Measurements from ENCODE around the gene PCDHGA9. TPM values are rescaled to one million over a fixed set of nuclear protein-coding genes. Genes with fewer than 3 reads are reported as not detected.
A peak's percentile ranks its signal among the peaks of the same experiment; 100 is the strongest.
"Not testable (repeated sequence)": the region's sequence is repeated elsewhere in the genome, so short reads cannot be mapped to it uniquely, and the experiment has no call there.

Gene PCDHGA9
- total RNA-seq, 4 donors from 2014 or later, result 3.3 to 8.7 (median 4.9) TPM

GRCh38 chr5:141422742-141423291 is 20.2 kb downstream of the PCDHGA9 start:
- Histone ChIP-seq H3K9me3 (peaks cover 38 to 100% (median 100%) of the 10 kb centered on the region in 4 donors), H3K4me3 (no peak overlapping the region), H3K27ac (replicated peaks in 1 of 4) (no peak overlapping the region), H3K4me1 (peaks cover 0 to 12% (median 5%) of the 10 kb centered on the region in 4 donors), H3K27me3 (no peaks in the 10 kb centered on the region), H3K36me3 (peaks cover 4 to 23% (median 11%) of the 10 kb centered on the region in 4 donors)
- DNase-seq (ENCODE audit: extremely low spot score), result no peak
- intact Hi-C loops (cut with DNase I), result no loop called here
- no peak for TF ChIP-seq POLR2AphosphoS5 (IDR thresholded peaks at IDR 0.05)
- no peak for TF ChIP-seq CTCF (IDR thresholded peaks at IDR 0.05)
- TF ChIP-seq EP300 (IDR thresholded peaks at IDR 0.05), result no peak
- TF ChIP-seq POLR2A (IDR thresholded peaks at IDR 0.05; ENCODE audit: low read depth), result no peak
- 18% methylated on average over 12 of the region's 42 CpGs for WGBS

GRCh38 chr5:141427783-141428426 is 25.3 kb downstream of the PCDHGA9 start:
- intact Hi-C loops (cut with DNase I), result no loop called here

GRCh38 chr5:141430332-141431113 is 27.9 kb downstream of the PCDHGA9 start, which contains the start of gene PCDHGA12:
Gene PCDHGA12 (plus strand): TSS chr5:141430507. CDS start chr5:141430760, 253 bp downstream.
- Histone ChIP-seq H3K36me3 (peaks cover 0 to 15% (median 6%) of the 10 kb centered on the region in 4 donors), H3K9me3 (peaks cover 32 to 100% (median 97%) of the 10 kb centered on the region in 4 donors), H3K27ac (replicated peaks in 1 of 4) (peak within 1 kb of the TSS in 2 of 4 donors; percentile 20 to 31), H3K4me1 (no peaks in the 10 kb centered on the region), H3K4me3 (peak within 1 kb of the TSS; percentile 38 to 47 (median 41)), H3K27me3 (no peaks in the 10 kb centered on the region)
- no peak for TF ChIP-seq EP300 (IDR thresholded peaks at IDR 0.05)
- peak in 2 of 3 experiments; percentile 41 to 42 for TF ChIP-seq CTCF (IDR thresholded peaks at IDR 0.05)
- DNase-seq (ENCODE audit: extremely low spot score), result no peak
- intact Hi-C loops (cut with DNase I), result no loop called here
- WGBS, result 21% methylated on average over 29 of the region's 33 CpGs

More at GRCh38 chr5:141427783-141428426, 25.3 kb downstream of the PCDHGA9 start:
- Histone ChIP-seq H3K27me3 (no peaks in the 10 kb centered on the region), H3K4me1 (no peaks in the 10 kb centered on the region), H3K9me3 (peaks cover 38 to 100% (median 98%) of the 10 kb centered on the region in 4 donors), H3K27ac (replicated peaks in 1 of 4) (no peak overlapping the region), H3K36me3 (peaks cover 0 to 15% (median 6%) of the 10 kb centered on the region in 4 donors), H3K4me3 (no peak overlapping the region)
- TF ChIP-seq EP300 (IDR thresholded peaks at IDR 0.05) (no peak), POLR2A (IDR thresholded peaks at IDR 0.05; ENCODE audit: low read depth) (no peak), CTCF (IDR thresholded peaks at IDR 0.05) (no peak), POLR2AphosphoS5 (IDR thresholded peaks at IDR 0.05) (no peak)
- WGBS, result 41% methylated on average over 48 of the region's 53 CpGs
- no peak for DNase-seq (ENCODE audit: extremely low spot score)

GRCh38 chr5:141431286-141431685 is 28.7 kb downstream of the PCDHGA9 start:
- intact Hi-C loops (cut with DNase I), result no loop called here
- Histone ChIP-seq H3K4me1 (no peaks in the 10 kb centered on the region), H3K27me3 (no peaks in the 10 kb centered on the region), H3K27ac (replicated peaks in 1 of 4) (no peak overlapping the region), H3K4me3 (peak overlapping the region; percentile 38 to 47 (median 41)), H3K36me3 (peaks cover 0 to 15% (median 3%) of the 10 kb centered on the region in 4 donors), H3K9me3 (peaks cover 24 to 100% (median 97%) of the 10 kb centered on the region in 4 donors)
- 23% methylated on average over 36 of the region's 37 CpGs for WGBS
- no peak for DNase-seq (ENCODE audit: extremely low spot score)
- no peak for TF ChIP-seq POLR2AphosphoS5 (IDR thresholded peaks at IDR 0.05)
- TF ChIP-seq EP300 (IDR thresholded peaks at IDR 0.05), result no peak
- no peak for TF ChIP-seq CTCF (IDR thresholded peaks at IDR 0.05)
- TF ChIP-seq POLR2A (IDR thresholded peaks at IDR 0.05; ENCODE audit: low read depth), result no peak

GRCh38 chr5:141432308-141432707 is 29.7 kb downstream of the PCDHGA9 start:
- DNase-seq (ENCODE audit: extremely low spot score); H3K4me3 ChIP-seq; H3K27me3 ChIP-seq; H3K4me1 ChIP-seq; H3K36me3 ChIP-seq; intact Hi-C loops (cut with DNase I); H3K27ac ChIP-seq (replicated peaks in 1 of 4): not testable (repeated sequence)
- peaks cover 24 to 100% (median 97%) of the 10 kb centered on the region in 4 donors for H3K9me3 ChIP-seq
- WGBS, result no CpG with 5 or more reads among the region's 38 CpGs

GRCh38 chr5:141432726-141433125 is 30.1 kb downstream of the PCDHGA9 start:
- intact Hi-C loops (cut with DNase I); H3K27me3 ChIP-seq; H3K27ac ChIP-seq (replicated peaks in 1 of 4); H3K36me3 ChIP-seq; H3K4me1 ChIP-seq; H3K4me3 ChIP-seq; DNase-seq (ENCODE audit: extremely low spot score): not testable (repeated sequence)
- 25% methylated on average over 8 of the region's 29 CpGs for WGBS
- peaks cover 20 to 100% (median 96%) of the 10 kb centered on the region in 4 donors for H3K9me3 ChIP-seq
